SK-N-SH (cell line): Measurements from ENCODE around the gene RGR.

ENCODE experiments used
- CTCF ChIP-seq: fragments of 200-600 bp; sonication (generic); IDR thresholded peaks from 2 replicates; pipeline ENCODE4 v1.6.1; 2017; ENCODE audit warnings: antibody characterized with exemption, mild to moderate bottlenecking, moderate library complexity
- EP300 ChIP-seq, 2 experiments: IDR thresholded peaks; 2 replicates each; pipeline versions ENCODE4 v1.4.0 to v1.6.1; 2012; ENCODE audit warnings: borderline replicate concordance in 1 of 2, low read depth in 1 of 2, low read length in 1 of 2
- EZH2phosphoT487 ChIP-seq: fragments of 200-600 bp; sonication (generic); IDR thresholded peaks from 2 replicates; pipeline ENCODE4 v1.6.1; 2017; ENCODE audit warnings: low read depth, mixed run types, mild to moderate bottlenecking, antibody characterized with exemption, moderate library complexity, borderline replicate concordance
- MXI1 ChIP-seq: IDR thresholded peaks from 2 replicates; pipeline ENCODE4 v1.6.1; 2012; ENCODE audit warnings: mild to moderate bottlenecking, low read depth, low read length, improper control_type of control experiment
- POLR2AphosphoS5 ChIP-seq: IDR thresholded peaks from 2 replicates; pipeline ENCODE4 v1.6.1; 2012; ENCODE audit warnings: low read depth, low read length
- RAD21 ChIP-seq: IDR thresholded peaks from 2 replicates; pipeline ENCODE4 v1.6.1; 2012; ENCODE audit warnings: mild to moderate bottlenecking, low read length
- RXRA ChIP-seq: IDR thresholded peaks from 2 replicates; pipeline ENCODE4 v1.4.0; 2012; ENCODE audit warnings: low read depth, mild to moderate bottlenecking, borderline replicate concordance
- SIN3A ChIP-seq: IDR thresholded peaks from 2 replicates; pipeline ENCODE4 v1.6.1; 2012; ENCODE audit warnings: low read depth, mild to moderate bottlenecking, low read length, moderate library complexity, borderline replicate concordance
- TAF1 ChIP-seq: IDR thresholded peaks from 2 replicates; pipeline ENCODE4 v1.6.1; 2012; ENCODE audit warnings: low read depth, mild to moderate bottlenecking, low read length, moderate library complexity, borderline replicate concordance
- TEAD4 ChIP-seq: IDR thresholded peaks from 2 replicates; pipeline ENCODE4 v1.4.0; 2012; ENCODE audit warnings: mild to moderate bottlenecking, borderline replicate concordance; ENCODE audit not compliant: insufficient read depth
- USF1 ChIP-seq: IDR thresholded peaks from 2 replicates; pipeline ENCODE4 v1.4.0; 2012; ENCODE audit warnings: low read depth, borderline replicate concordance
- TF ChIP-seq, protein P1 (sequence below): IDR thresholded peaks from 2 replicates; pipeline ENCODE4 v1.4.0; 2012; ENCODE audit warnings: low read depth
- TF ChIP-seq, protein P2 (sequence below): fragments of 150-350 bp; IDR thresholded peaks from 2 replicates; pipeline ENCODE4 v1.6.1; 2017; ENCODE audit warnings: antibody characterized with exemption, low read length, low read depth, borderline replicate concordance

GRCh38 chr10:84201682-84202081 lies 43.2 kb upstream of the RGR start:
- TF ChIP-seq CTCF (no peak), EP300 (IDR thresholded peaks at IDR 0.05; ENCODE audit: borderline replicate concordance in 1 of 2, low read depth in 1 of 2, low read length in 1 of 2) (no peak), SIN3A (no peak), TEAD4 (no peak), USF1 (no peak), MXI1 (no peak), TAF1 (no peak), EZH2phosphoT487 (no peak), RXRA (no peak), RAD21 (no peak), POLR2AphosphoS5 (no peak)
- TF ChIP-seq, protein P1, sequence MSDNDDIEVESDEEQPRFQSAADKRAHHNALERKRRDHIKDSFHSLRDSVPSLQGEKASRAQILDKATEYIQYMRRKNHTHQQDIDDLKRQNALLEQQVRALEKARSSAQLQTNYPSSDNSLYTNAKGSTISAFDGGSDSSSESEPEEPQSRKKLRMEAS, result no peak
- TF ChIP-seq, protein P2, sequence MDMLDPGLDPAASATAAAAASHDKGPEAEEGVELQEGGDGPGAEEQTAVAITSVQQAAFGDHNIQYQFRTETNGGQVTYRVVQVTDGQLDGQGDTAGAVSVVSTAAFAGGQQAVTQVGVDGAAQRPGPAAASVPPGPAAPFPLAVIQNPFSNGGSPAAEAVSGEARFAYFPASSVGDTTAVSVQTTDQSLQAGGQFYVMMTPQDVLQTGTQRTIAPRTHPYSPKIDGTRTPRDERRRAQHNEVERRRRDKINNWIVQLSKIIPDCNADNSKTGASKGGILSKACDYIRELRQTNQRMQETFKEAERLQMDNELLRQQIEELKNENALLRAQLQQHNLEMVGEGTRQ, result no peak
